MM.1S (cell line): Measurements from ENCODE around the gene MGST2.

Experiments
- DNase-seq: peaks from one replicate; pipeline ENCODE4 v3.0.0-alpha.2; 2015
- H2AFZ ChIP-seq: fragments of 300-600 bp; sonication (generic); 2 replicates; pipeline ENCODE4 v1.6.0; 2016; ENCODE audit warnings: antibody characterized with exemption, low read length
- H3F3A ChIP-seq: fragments of 300-600 bp; sonication (generic); 2 replicates; pipeline ENCODE4 v1.6.1; 2016; ENCODE audit warnings: mild to moderate bottlenecking, antibody characterized with exemption, low read length, moderate library complexity, mixed read lengths; ENCODE audit not compliant: insufficient read depth
- H3K27ac ChIP-seq: fragments of 300-600 bp; sonication (generic); 2 replicates; pipeline ENCODE4 v1.5.1; 2016; ENCODE audit warnings: mild to moderate bottlenecking, low read length
- H3K27me3 ChIP-seq: fragments of 300-600 bp; sonication (generic); replicated peaks from 2 replicates; pipeline ENCODE4 v1.6.0; 2016; ENCODE audit warnings: low read length; ENCODE audit not compliant: insufficient read depth
- H3K36me3 ChIP-seq: fragments of 300-600 bp; sonication (generic); replicated peaks from 2 replicates; pipeline ENCODE4 v1.6.1; 2016; ENCODE audit warnings: mild to moderate bottlenecking, low read length, mixed read lengths; ENCODE audit not compliant: insufficient read depth
- H3K4me1 ChIP-seq: fragments of 300-600 bp; sonication (generic); 2 replicates; pipeline ENCODE4 v1.6.1; 2016; ENCODE audit warnings: low read length, mixed read lengths
- H3K4me2 ChIP-seq: fragments of 300-600 bp; sonication (generic); 2 replicates; pipeline ENCODE4 v1.6.0; 2016; ENCODE audit warnings: low read depth, low read length
- H3K4me3 ChIP-seq: fragments of 300-600 bp; sonication (generic); 2 replicates; pipeline ENCODE4 v1.5.1; 2016; ENCODE audit warnings: low read length, mixed read lengths
- H3K79me2 ChIP-seq: fragments of 300-600 bp; sonication (generic); 2 replicates; pipeline ENCODE4 v1.6.1; 2016; ENCODE audit warnings: mixed run types, low read length, mixed read lengths
- H3K9ac ChIP-seq: fragments of 300-600 bp; sonication (generic); 2 replicates; pipeline ENCODE4 v1.6.1; 2016; ENCODE audit warnings: low read length, mixed read lengths
- H3K9me2 ChIP-seq: fragments of 300-600 bp; sonication (generic); replicated peaks from 2 replicates; pipeline ENCODE4 v1.6.1; 2016; ENCODE audit warnings: mild to moderate bottlenecking, low read length, mixed read lengths; ENCODE audit not compliant: insufficient read depth
- H3K9me3 ChIP-seq: fragments of 300-600 bp; sonication (generic); replicated peaks from 2 replicates; pipeline ENCODE4 v1.6.1; 2016; ENCODE audit warnings: mild to moderate bottlenecking, low read length, mixed read lengths; ENCODE audit not compliant: insufficient read depth
- H4K20me1 ChIP-seq: fragments of 300-600 bp; sonication (generic); 2 replicates; pipeline ENCODE4 v1.6.1; 2016; ENCODE audit warnings: mild to moderate bottlenecking, low read length, moderate library complexity, mixed read lengths; ENCODE audit not compliant: insufficient read depth
- CTCF ChIP-seq: fragments of 300-600 bp; sonication (generic); IDR thresholded peaks from 2 replicates; pipeline ENCODE4 v1.5.1; 2016; ENCODE audit warnings: antibody characterized with exemption, low read length, mixed read lengths
- EZH2 ChIP-seq: fragments of 300-600 bp; sonication (generic); optimal IDR thresholded peaks from 2 replicates; pipeline ENCODE3; 2017; ENCODE audit warnings: low read depth, mild to moderate bottlenecking, antibody characterized with exemption, low read length, mixed read lengths
- EZH2phosphoT487 ChIP-seq: fragments of 300-600 bp; sonication (generic); IDR thresholded peaks from 2 replicates; pipeline ENCODE4 v1.6.1; 2018; ENCODE audit warnings: antibody characterized with exemption, low read length

Gene MGST2

GRCh38 chr4:139658586-139659382 is 6.8 kb upstream of the MGST2 start:
- no peaks in the 10 kb centered on the region for H3K9me2 ChIP-seq
- TF ChIP-seq CTCF, result no peak
- no peak for TF ChIP-seq EZH2phosphoT487
- no peak for TF ChIP-seq EZH2
- no peak for DNase-seq
- H3K9me3 ChIP-seq, result no peaks in the 10 kb centered on the region
- H3K4me2 ChIP-seq, result no peak overlapping the region
- no peaks in the 10 kb centered on the region for H4K20me1 ChIP-seq
- no peaks in the 10 kb centered on the region for H3F3A ChIP-seq
- no peaks in the 10 kb centered on the region for H3K4me1 ChIP-seq
- no peak overlapping the region for H3K4me3 ChIP-seq
- no peaks in the 10 kb centered on the region for H3K36me3 ChIP-seq
- no peaks in the 10 kb centered on the region for H3K27me3 ChIP-seq
- no peak overlapping the region for H3K27ac ChIP-seq
- H3K9ac ChIP-seq, result no peak overlapping the region
- H3K79me2 ChIP-seq, result no peaks in the 10 kb centered on the region
- no peak overlapping the region for H2AFZ ChIP-seq

GRCh38 chr4:139659735-139660424 is 5.7 kb upstream of the MGST2 start:
- Histone ChIP-seq H3K4me1 (no peaks in the 10 kb centered on the region), H3K9me3 (no peaks in the 10 kb centered on the region), H3K27me3 (no peaks in the 10 kb centered on the region), H3K79me2 (no peaks in the 10 kb centered on the region), H3K36me3 (no peaks in the 10 kb centered on the region), H3K9me2 (no peaks in the 10 kb centered on the region), H3F3A (no peaks in the 10 kb centered on the region), H3K4me3 (no peak overlapping the region), H2AFZ (no peak overlapping the region), H3K27ac (no peak overlapping the region), H3K4me2 (no peak overlapping the region), H4K20me1 (no peaks in the 10 kb centered on the region), H3K9ac (no peak overlapping the region)
- TF ChIP-seq EZH2phosphoT487 (no peak), CTCF (no peak), EZH2 (no peak)
- no peak for DNase-seq

DNA sequence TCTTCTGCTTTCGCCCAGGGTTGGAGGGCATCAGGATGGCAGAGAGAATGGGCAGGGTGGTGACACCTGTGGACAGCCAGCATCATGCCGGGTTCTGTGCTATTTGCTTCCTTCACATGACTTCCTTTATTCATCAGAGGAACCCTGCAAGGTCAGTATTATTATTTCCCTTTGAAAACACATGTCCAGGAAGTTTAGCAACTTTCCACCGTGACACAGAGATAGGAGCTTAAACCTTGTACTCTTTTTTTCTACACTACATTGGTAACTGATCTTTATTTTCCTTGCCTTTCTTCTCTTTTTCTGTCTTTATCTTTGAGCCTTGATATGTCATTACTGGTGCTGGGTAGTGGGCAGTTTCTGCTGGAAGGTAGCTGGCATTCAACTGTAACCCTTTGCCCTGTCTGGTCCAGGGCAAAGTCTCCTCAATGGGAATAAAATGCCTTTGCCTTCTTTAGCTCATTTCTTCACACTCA is 5.0 kb upstream of the MGST2 start:
- TF ChIP-seq EZH2 (no peak), EZH2phosphoT487 (no peak), CTCF (no peak)
- Histone ChIP-seq H3K4me3 (no peak overlapping the region), H3K4me2 (no peak overlapping the region), H3K9me2 (no peaks in the 10 kb centered on the region), H3K9ac (no peak overlapping the region), H3K4me1 (no peaks in the 10 kb centered on the region), H4K20me1 (no peaks in the 10 kb centered on the region), H3K9me3 (no peaks in the 10 kb centered on the region), H3F3A (no peaks in the 10 kb centered on the region), H3K36me3 (no peaks in the 10 kb centered on the region), H3K79me2 (no peaks in the 10 kb centered on the region), H3K27me3 (no peaks in the 10 kb centered on the region), H3K27ac (no peak overlapping the region), H2AFZ (no peak overlapping the region)
- no peak for DNase-seq
